K562 (cell line): ENCODE data around the gene PCBP4. TPM values are rescaled to one million over a fixed set of nuclear protein-coding genes. Genes with fewer than 3 reads are reported as not detected.

ENCODE experiments used
- ATAC-seq: fragments of 200-7000 bp; cut with Tn5 transposase; 3 replicates; pipeline ENCODE4 v1.9.1; 2020; ENCODE audit warnings: moderate library complexity
- BruUV-seq: library from RNA; stranded (reverse); fragments of 400-500 nt; replicated peaks from 2 replicates; lab custom pipeline; 2021; lab: Mats Ljungman, UMichigan
- CTCF ChIA-PET: fragments of 300-600 bp; formaldehyde crosslinking; extraction: SDS; loops from one replicate; lab custom pipeline; 2021; ENCODE audit warnings: low intra/inter-chr PET ratio; lab: Yijun Ruan, JAX
- POLR2A ChIA-PET: fragments of 300-600, 350-650 bp; sonication (Branson Sonifier 250); formaldehyde crosslinking; extraction: SDS; loops from one replicate; lab custom pipeline; 2021; ENCODE audit warnings: antibody characterized with exemption, inconsistent platforms; lab: Yijun Ruan, JAX
- DNase-seq, 4 experiments: peaks; one replicate each; pipeline versions ENCODE4 v3.0.0 to v3.0.0-alpha.2; 2011 to 2018; ENCODE audit warnings: low spot score in 3 of 4, mixed read lengths in 3 of 4; ENCODE audit errors: extremely low read depth in 1 of 4
- FAIRE-seq: peaks from 2 replicates; lab custom pipeline; 2011; peaks lifted over from hg19 to GRCh38; lab: Jason Lieb, UNC
- H2AFZ ChIP-seq: 2 replicates; pipeline ENCODE4 v1.6.0; 2011; ENCODE audit warnings: low read depth, low read length, control low read depth, inconsistent platforms
- H3K27ac ChIP-seq: fragments of 200-600 bp; 3 replicates; pipeline ENCODE4 v1.8.0; 2011; ENCODE audit warnings: low read depth, mild to moderate bottlenecking, control low read depth, inconsistent platforms, low read length, moderate library complexity, mixed read lengths; ENCODE audit errors: extremely low read depth
- H3K27me3 ChIP-seq, 2 experiments: fragments of 300-600 bp in 1 of 2; 2 replicates in 1 of 2; 3 replicates in 1 of 2; pipeline versions ENCODE4 v1.6.0 to v1.8.0; 2011; ENCODE audit warnings: inconsistent platforms in 2 of 2, low read length in 2 of 2, mild to moderate bottlenecking in 1 of 2, mixed read lengths in 1 of 2, moderate library complexity in 1 of 2; ENCODE audit not compliant: control insufficient read depth in 2 of 2, insufficient read depth in 2 of 2
- H3K36me3 ChIP-seq: fragments of 300-600 bp; 3 replicates; pipeline ENCODE4 v1.8.0; 2011; ENCODE audit warnings: mild to moderate bottlenecking, low read length, inconsistent platforms; ENCODE audit not compliant: control insufficient read depth, insufficient read depth
- H3K4me1 ChIP-seq, 2 experiments: fragments of 200-600 bp in 1 of 2; replicated peaks in 1 of 2; 2 replicates in 1 of 2; 3 replicates in 1 of 2; pipeline versions ENCODE4 v1.5.1 to v1.8.0; 2011; ENCODE audit warnings: inconsistent platforms in 2 of 2, low read length in 2 of 2, mild to moderate bottlenecking in 1 of 2, mixed read lengths in 1 of 2, moderate library complexity in 1 of 2; ENCODE audit not compliant: control insufficient read depth in 2 of 2, insufficient read depth in 2 of 2
- H3K4me2 ChIP-seq: 2 replicates; pipeline ENCODE4 v1.6.1; 2011; ENCODE audit warnings: low read length, control low read depth, inconsistent platforms, mixed read lengths; ENCODE audit not compliant: insufficient read depth
- H3K4me3 ChIP-seq: fragments of 200-600 bp; sonication (generic), shearing (Covaris generic); 2 replicates; pipeline ENCODE4 v1.5.1; 2016; ENCODE audit warnings: control low read depth, inconsistent platforms
- H3K79me2 ChIP-seq: fragments of 200-600 bp; 3 replicates; pipeline ENCODE4 v1.8.0; 2011; ENCODE audit warnings: low read length, inconsistent platforms; ENCODE audit not compliant: control insufficient read depth, insufficient read depth
- H3K9ac ChIP-seq, 2 experiments: 2 replicates each; pipeline versions ENCODE4 v1.6.0 to v1.6.1; 2011; ENCODE audit warnings: low read depth in 2 of 2, low read length in 2 of 2, control low read depth in 1 of 2, inconsistent platforms in 1 of 2, mild to moderate bottlenecking in 1 of 2, mixed read lengths in 1 of 2; ENCODE audit not compliant: insufficient read depth in 1 of 2
- H3K9me1 ChIP-seq: one replicate; pipeline ENCODE4 v1.6.0; 2011; ENCODE audit warnings: inconsistent platforms, mild to moderate bottlenecking, low read length, moderate library complexity; ENCODE audit not compliant: control insufficient read depth, insufficient read depth
- H3K9me3 ChIP-seq: replicated peaks from 2 replicates; pipeline ENCODE4 v1.5.1; 2011; ENCODE audit warnings: low read depth, low read length, inconsistent platforms; ENCODE audit not compliant: control insufficient read depth, insufficient read depth
- H4K20me1 ChIP-seq: replicated peaks from 2 replicates; pipeline ENCODE4 v1.6.1; 2011; ENCODE audit warnings: low read length, inconsistent platforms, mixed read lengths; ENCODE audit not compliant: control insufficient read depth, insufficient read depth
- BRD9 ChIP-seq: fragments of 450-650 bp; IDR thresholded peaks from 2 replicates; pipeline ENCODE4 v1.6.1; 2018; ENCODE audit warnings: low read depth; ENCODE audit not compliant: partially characterized antibody
- HDAC8 ChIP-seq: fragments of 450-650 bp; IDR thresholded peaks from 2 replicates; pipeline ENCODE4 v1.6.1; 2016; ENCODE audit warnings: mild to moderate bottlenecking, missing genetic modification characterization, moderate library complexity, missing compliant biosample characterization
- HIVEP1 ChIP-seq: fragments of 250-450 bp; sonication (Bioruptor Pico); IDR thresholded peaks from 2 replicates; pipeline ENCODE4 v1.4.0; 2020; ENCODE audit warnings: mild to moderate bottlenecking
- KLF10 ChIP-seq: fragments of 250-450 bp; sonication (Bioruptor Pico); IDR thresholded peaks from 2 replicates; pipeline ENCODE4 v1.6.1; 2021; ENCODE audit warnings: matching md5 sums
- MEIS2 ChIP-seq: fragments of 450-650 bp; IDR thresholded peaks from 2 replicates; pipeline ENCODE4 v1.6.1; 2014; ENCODE audit warnings: mild to moderate bottlenecking; ENCODE audit not compliant: partially characterized antibody
- MTF1 ChIP-seq: fragments of 250-450 bp; sonication (Bioruptor Pico); IDR thresholded peaks from 2 replicates; pipeline ENCODE4 v1.9.0; 2021; ENCODE audit warnings: moderate library complexity, mild to moderate bottlenecking, inconsistent platforms, borderline replicate concordance
- NCOA6 ChIP-seq: fragments of 450-650 bp; IDR thresholded peaks from 2 replicates; pipeline ENCODE4 v1.6.1; 2017; ENCODE audit warnings: mild to moderate bottlenecking
- RAD21 ChIP-seq, 2 experiments: fragments of 250-450 bp in 1 of 2; fragments of 450-650 bp in 1 of 2; sonication (Bioruptor Pico) in 1 of 2; formaldehyde crosslinking in 1 of 2; IDR thresholded peaks in 1 of 2; conservative IDR thresholded peaks in 1 of 2; 2 replicates each; pipeline versions ENCODE4 v1.4.0 to v1.8.0; 2020 to 2022; ENCODE audit warnings: mild to moderate bottlenecking in 2 of 2, moderate library complexity in 1 of 2
- SIN3B ChIP-seq: fragments of 450-650 bp; IDR thresholded peaks from 2 replicates; pipeline ENCODE4 v1.6.1; 2017; ENCODE audit warnings: low read depth, mild to moderate bottlenecking, moderate library complexity
- SNIP1 ChIP-seq: fragments of 450-650 bp; IDR thresholded peaks from 2 replicates; pipeline ENCODE4 v1.7.1; 2017; ENCODE audit warnings: low read depth, mild to moderate bottlenecking
- TCF7 ChIP-seq: sonication (generic); IDR thresholded peaks from 2 replicates; pipeline ENCODE4 v1.6.1; 2016; ENCODE audit warnings: antibody characterized with exemption, borderline replicate concordance
- TEAD4 ChIP-seq, 2 experiments: sonication (generic) in 1 of 2; formaldehyde crosslinking in 1 of 2; IDR thresholded peaks; 2 replicates each; pipeline versions ENCODE4 v1.6.1 to v1.8.0; 2012 to 2022; ENCODE audit warnings: borderline replicate concordance in 1 of 2, inconsistent platforms in 1 of 2, low read length in 1 of 2, mild to moderate bottlenecking in 1 of 2, missing genetic modification reagents in 1 of 2
- ZC3H4 ChIP-seq: sonication (generic); formaldehyde crosslinking; IDR thresholded peaks from 2 replicates; pipeline ENCODE4 v1.9.0; 2021; ENCODE audit warnings: missing genetic modification reagents, borderline replicate concordance
- ZNF324 ChIP-seq: fragments of 250-450 bp; sonication (Bioruptor Pico); IDR thresholded peaks from 2 replicates; pipeline ENCODE4 v1.4.0; 2020; ENCODE audit warnings: mild to moderate bottlenecking
- ZNF589 ChIP-seq: fragments of 200-800 bp; sonication (Bioruptor generic); IDR thresholded peaks from 2 replicates; pipeline ENCODE4 v1.6.1; 2016; ENCODE audit warnings: low read depth, missing genetic modification characterization, missing compliant biosample characterization
- ZNF696 ChIP-seq: fragments of 250-450 bp; sonication (Bioruptor Pico); conservative IDR thresholded peaks from 2 replicates; pipeline ENCODE4 v1.4.0; 2020; ENCODE audit warnings: mild to moderate bottlenecking, moderate library complexity
- ZNF780A ChIP-seq: fragments of 250-450 bp; sonication (Bioruptor Pico); IDR thresholded peaks from 2 replicates; pipeline ENCODE4 v1.5.0; 2021; ENCODE audit warnings: mild to moderate bottlenecking
- in situ Hi-C: fragments of 300-500 bp; cut with MboI; formaldehyde crosslinking; loops from 4 replicates; pipeline ENCODE4 v1.15.0; 2018; ENCODE audit warnings: inconsistent platforms, mixed read lengths
- intact Hi-C: fragments of 100-400 bp; cut with micrococcal nuclease; formaldehyde crosslinking; loops from 2 replicates; pipeline ENCODE4 v1.14.2; 2022
- polyA plus RNA-seq, 8 experiments: library from polyadenylated mRNA; depleted of rRNA in 4 of 8; stranded (reverse) in 5 of 8; unstranded in 3 of 8; fragments of >200 nt; fragmentation: Nextera tagmentation in 2 of 8; fragmentation: Illumina TruSeq in 1 of 8; extraction: Ambion mirVana in 2 of 8; extraction: Trizol in 1 of 8; gene quantifications; 2 replicates each; pipeline versions ENCODE4 v1.2.1 to v1.2.3, GENCODE V29; 2011 to 2014; ENCODE audit warnings: inconsistent platforms in 1 of 8, missing spikeins in 1 of 8
- total RNA-seq, 7 experiments: library from RNA; depleted of rRNA in 6 of 7; stranded (reverse); fragments of >200 nt in 6 of 7; fragmentation: Illumina TruSeq in 2 of 7; extraction: Trizol in 2 of 7; gene quantifications; 2 replicates each; pipeline versions ENCODE4 v1.2.1 to v1.2.3, GENCODE V29; 2011 to 2021; ENCODE audit warnings: low replicate concordance in 1 of 7
- TF ChIP-seq, protein P1 (sequence below): fragments of 250-450 bp; sonication (Bioruptor Pico); IDR thresholded peaks from 2 replicates; pipeline ENCODE4 v1.9.0; 2021; ENCODE audit warnings: mild to moderate bottlenecking
- TF ChIP-seq, protein P2 (sequence below): sonication (generic); formaldehyde crosslinking; IDR thresholded peaks from 2 replicates; pipeline ENCODE4 v1.8.1; 2022; ENCODE audit warnings: missing genetic modification reagents
- TF ChIP-seq, protein P3 (sequence below), 2 experiments: IDR thresholded peaks; 2 replicates each; pipeline ENCODE4 v1.6.1; 2011; ENCODE audit warnings: borderline replicate concordance in 1 of 2, control low read depth in 1 of 2, low read depth in 1 of 2, low read length in 1 of 2, mild to moderate bottlenecking in 1 of 2, mixed read lengths in 1 of 2, moderate library complexity in 1 of 2; ENCODE audit not compliant: insufficient read depth in 1 of 2, insufficient read length in 1 of 2, poor library complexity in 1 of 2, severe bottlenecking in 1 of 2; ENCODE audit errors: extremely low read depth in 1 of 2

PCBP4 gene
- total and polyA plus RNA-seq, 9 of the 15 experiments (the other 6 are each of a cell fraction or from before 2014, with no cell fraction given), result 0.06 to 5.8 (median 2.6) TPM

DNA sequence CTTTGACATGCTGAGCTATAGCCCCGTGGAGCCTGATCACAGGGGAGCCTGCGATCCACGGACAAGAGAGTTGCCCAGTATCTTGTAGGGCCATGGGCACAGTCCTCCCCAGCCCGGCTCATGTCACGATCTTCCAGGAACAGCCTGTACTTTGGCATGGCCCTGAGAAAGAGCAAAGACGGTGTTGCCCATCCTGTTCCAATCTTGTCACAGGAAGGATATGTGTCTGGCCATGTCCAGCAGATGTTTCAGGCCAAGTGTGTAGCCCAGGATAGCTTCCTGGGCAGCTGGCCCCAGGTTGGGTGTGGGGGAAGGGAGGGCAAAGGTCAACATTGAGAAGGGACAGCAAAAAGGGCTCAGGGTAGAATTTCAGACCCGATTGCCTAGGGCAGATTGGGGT is 45.4 kb upstream of the PCBP4 start (continued):
- TF ChIP-seq, protein P1, sequence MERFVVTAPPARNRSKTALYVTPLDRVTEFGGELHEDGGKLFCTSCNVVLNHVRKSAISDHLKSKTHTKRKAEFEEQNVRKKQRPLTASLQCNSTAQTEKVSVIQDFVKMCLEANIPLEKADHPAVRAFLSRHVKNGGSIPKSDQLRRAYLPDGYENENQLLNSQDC (CRISPR knock-in tag), result no peak
- TF ChIP-seq, protein P2, sequence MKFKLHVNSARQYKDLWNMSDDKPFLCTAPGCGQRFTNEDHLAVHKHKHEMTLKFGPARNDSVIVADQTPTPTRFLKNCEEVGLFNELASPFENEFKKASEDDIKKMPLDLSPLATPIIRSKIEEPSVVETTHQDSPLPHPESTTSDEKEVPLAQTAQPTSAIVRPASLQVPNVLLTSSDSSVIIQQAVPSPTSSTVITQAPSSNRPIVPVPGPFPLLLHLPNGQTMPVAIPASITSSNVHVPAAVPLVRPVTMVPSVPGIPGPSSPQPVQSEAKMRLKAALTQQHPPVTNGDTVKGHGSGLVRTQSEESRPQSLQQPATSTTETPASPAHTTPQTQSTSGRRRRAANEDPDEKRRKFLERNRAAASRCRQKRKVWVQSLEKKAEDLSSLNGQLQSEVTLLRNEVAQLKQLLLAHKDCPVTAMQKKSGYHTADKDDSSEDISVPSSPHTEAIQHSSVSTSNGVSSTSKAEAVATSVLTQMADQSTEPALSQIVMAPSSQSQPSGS (CRISPR knock-in tag), result no peak

DNA sequence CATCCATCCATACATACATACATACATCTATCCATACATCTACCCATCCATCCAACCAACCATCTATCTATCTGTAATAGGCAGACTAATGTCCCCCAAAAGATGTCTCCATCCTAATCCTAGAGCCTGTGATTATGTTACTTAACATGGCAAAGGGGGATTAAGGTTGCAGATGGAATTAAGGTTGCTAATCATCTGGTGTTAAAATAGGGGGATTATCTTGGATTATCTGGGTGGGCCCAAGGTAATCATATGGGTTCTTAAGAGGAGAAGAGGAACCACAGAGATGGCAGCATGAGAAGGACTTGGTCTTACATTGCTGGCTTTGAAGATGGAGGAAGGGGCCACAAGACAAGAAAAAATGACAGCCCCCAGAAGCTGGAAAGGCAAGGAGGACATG is 43.2 kb upstream of the PCBP4 start:
- intact Hi-C loops, result no loop called here
- ChIA-PET CTCF (no interaction called here), POLR2A (no interaction called here)
- DNase-seq, result no peak
- ATAC-seq, result no peak
- Histone ChIP-seq H3K9me3 (no peaks in the 10 kb centered on the region), H3K27ac (no peak overlapping the region), H3K4me1 (peaks cover 24 to 26% of the 10 kb centered on the region in 2 experiments), H3K9me1 (no peaks in the 10 kb centered on the region), H3K9ac (no peak overlapping the region), H3K27me3 (no peaks in the 10 kb centered on the region), H3K36me3 (no peaks in the 10 kb centered on the region), H3K4me2 (no peak overlapping the region), H3K4me3 (no peak overlapping the region), H3K79me2 (no peaks in the 10 kb centered on the region), H2AFZ (no peak overlapping the region), H4K20me1 (no peaks in the 10 kb centered on the region)
- in situ Hi-C loops, result loop anchor here (5.0 to 25.0 kb wide), 2 partner anchors 37 to 377 kb away; no protein-coding TSS in a partner anchor
- BruUV-seq, result no TSS peak
- FAIRE-seq, result no peak
- TF ChIP-seq NCOA6 (no peak), MEIS2 (no peak), RAD21 (CRISPR knock-in tag; conservative IDR thresholded peaks at IDR 0.05 in 1 of 2, IDR thresholded peaks at IDR 0.05 in 1 of 2) (no peak), SIN3B (no peak), TEAD4 (IDR thresholded peaks at IDR 0.05; ENCODE audit: low read length) (no peak), TEAD4 (CRISPR knock-in tag; IDR thresholded peaks at IDR 0.05; ENCODE audit: borderline replicate concordance) (no peak), SNIP1 (no peak), ZNF324 (CRISPR knock-in tag) (no peak), BRD9 (no peak), ZNF589 (CRISPR knock-in tag) (no peak), TCF7 (no peak), MTF1 (CRISPR knock-in tag) (no peak), ZNF780A (no peak), HDAC8 (no peak), ZC3H4 (CRISPR knock-in tag) (no peak), ZNF696 (CRISPR knock-in tag) (no peak), KLF10 (no peak), HIVEP1 (CRISPR knock-in tag) (no peak)
- TF ChIP-seq, protein P3, sequence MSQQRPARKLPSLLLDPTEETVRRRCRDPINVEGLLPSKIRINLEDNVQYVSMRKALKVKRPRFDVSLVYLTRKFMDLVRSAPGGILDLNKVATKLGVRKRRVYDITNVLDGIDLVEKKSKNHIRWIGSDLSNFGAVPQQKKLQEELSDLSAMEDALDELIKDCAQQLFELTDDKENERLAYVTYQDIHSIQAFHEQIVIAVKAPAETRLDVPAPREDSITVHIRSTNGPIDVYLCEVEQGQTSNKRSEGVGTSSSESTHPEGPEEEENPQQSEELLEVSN (IDR thresholded peaks at IDR 0.05; ENCODE audit: borderline replicate concordance in 1 of 2, extremely low read depth in 1 of 2, insufficient read depth in 1 of 2, insufficient read length in 1 of 2, low read depth in 1 of 2, low read length in 1 of 2, poor library complexity in 1 of 2, severe bottlenecking in 1 of 2), result no peak
